KMS-11 (cell line): ENCODE data around the gene CCDC88B.

Experiments used
- H2AFZ ChIP-seq: fragments of 200-600 bp; sonication (generic); 2 replicates; pipeline ENCODE4 v1.6.1; 2016; ENCODE audit warnings: antibody characterized with exemption, mixed run types, low read depth
- H3K27ac ChIP-seq: fragments of 200-600 bp; sonication (generic); 2 replicates; pipeline ENCODE4 v1.6.1; 2016; ENCODE audit warnings: mild to moderate bottlenecking, mixed run types
- H3K27me3 ChIP-seq: fragments of 200-600 bp; sonication (generic); 2 replicates; pipeline ENCODE4 v1.6.1; 2017; ENCODE audit warnings: mild to moderate bottlenecking, low read depth, mixed run types, moderate library complexity; ENCODE audit not compliant: insufficient read depth
- H3K36me3 ChIP-seq: fragments of 200-600 bp; sonication (generic); 2 replicates; pipeline ENCODE4 v1.6.1; 2017; ENCODE audit warnings: mild to moderate bottlenecking, mixed run types; ENCODE audit not compliant: insufficient read depth
- H3K4me1 ChIP-seq: fragments of 200-600 bp; sonication (generic); 2 replicates; pipeline ENCODE4 v1.6.1; 2016; ENCODE audit warnings: mild to moderate bottlenecking, low read depth, mixed run types; ENCODE audit not compliant: poor library complexity, severe bottlenecking
- H3K4me2 ChIP-seq: fragments of 200-600 bp; sonication (generic); 2 replicates; pipeline ENCODE4 v1.7.0; 2016; ENCODE audit warnings: mild to moderate bottlenecking, mixed run types
- H3K4me3 ChIP-seq: fragments of 200-600 bp; sonication (generic); IDR thresholded peaks from 2 replicates; pipeline ENCODE4 v1.6.1; 2017; ENCODE audit warnings: low read depth, low read length, mixed read lengths; ENCODE audit not compliant: insufficient read depth
- H3K79me2 ChIP-seq: fragments of 200-600 bp; sonication (generic); 2 replicates; pipeline ENCODE4 v1.6.1; 2016; ENCODE audit warnings: low read depth, mixed run types; ENCODE audit not compliant: insufficient read depth
- H3K9ac ChIP-seq: fragments of 200-600 bp; sonication (generic); 2 replicates; pipeline ENCODE4 v1.6.1; 2016; ENCODE audit warnings: mild to moderate bottlenecking, mixed run types
- H4K20me1 ChIP-seq: fragments of 200-600 bp; sonication (generic); 2 replicates; pipeline ENCODE4 v1.6.1; 2016; ENCODE audit warnings: mild to moderate bottlenecking, mixed run types; ENCODE audit not compliant: insufficient read depth
- TF ChIP-seq, protein P1 (sequence below): fragments of 200-600 bp; sonication (generic); conservative IDR thresholded peaks from 2 replicates; pipeline ENCODE4 v1.6.1; 2017; ENCODE audit warnings: low read depth, mild to moderate bottlenecking, antibody characterized with exemption, low read length, moderate library complexity, mixed read lengths

CCDC88B gene

DNA sequence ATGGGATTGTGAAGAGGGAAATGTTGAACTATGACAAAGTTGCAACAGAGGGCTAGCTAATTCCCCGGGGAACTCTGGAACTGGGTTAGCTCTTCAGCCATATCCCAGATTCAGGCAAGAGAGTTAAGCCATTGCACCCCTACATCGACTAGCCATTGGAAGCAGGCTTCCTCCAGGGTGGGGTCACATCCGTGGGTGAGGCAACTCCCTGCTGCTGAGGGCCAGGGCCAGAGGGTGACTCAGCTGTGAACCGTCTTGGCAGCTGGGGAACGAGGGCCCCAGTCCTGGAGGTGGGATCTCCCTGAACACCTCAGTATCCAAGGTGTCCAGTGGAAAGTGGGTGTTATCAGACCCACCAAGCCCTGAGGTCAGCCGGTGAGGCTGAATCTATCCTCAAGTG lies 60.1 kb downstream of the CCDC88B start:
- H3K9ac ChIP-seq = no peak overlapping the region
- no peak overlapping the region for H3K27ac ChIP-seq
- no peak overlapping the region for H3K4me3 ChIP-seq
- H3K36me3 ChIP-seq = no peaks in the 10 kb centered on the region
- H2AFZ ChIP-seq = no peak overlapping the region
- H3K79me2 ChIP-seq = no peaks in the 10 kb centered on the region
- H4K20me1 ChIP-seq = no peaks in the 10 kb centered on the region
- H3K4me2 ChIP-seq = no peak overlapping the region
- H3K27me3 ChIP-seq = peaks cover 71% of the 10 kb centered on the region
- TF ChIP-seq, protein P1, sequence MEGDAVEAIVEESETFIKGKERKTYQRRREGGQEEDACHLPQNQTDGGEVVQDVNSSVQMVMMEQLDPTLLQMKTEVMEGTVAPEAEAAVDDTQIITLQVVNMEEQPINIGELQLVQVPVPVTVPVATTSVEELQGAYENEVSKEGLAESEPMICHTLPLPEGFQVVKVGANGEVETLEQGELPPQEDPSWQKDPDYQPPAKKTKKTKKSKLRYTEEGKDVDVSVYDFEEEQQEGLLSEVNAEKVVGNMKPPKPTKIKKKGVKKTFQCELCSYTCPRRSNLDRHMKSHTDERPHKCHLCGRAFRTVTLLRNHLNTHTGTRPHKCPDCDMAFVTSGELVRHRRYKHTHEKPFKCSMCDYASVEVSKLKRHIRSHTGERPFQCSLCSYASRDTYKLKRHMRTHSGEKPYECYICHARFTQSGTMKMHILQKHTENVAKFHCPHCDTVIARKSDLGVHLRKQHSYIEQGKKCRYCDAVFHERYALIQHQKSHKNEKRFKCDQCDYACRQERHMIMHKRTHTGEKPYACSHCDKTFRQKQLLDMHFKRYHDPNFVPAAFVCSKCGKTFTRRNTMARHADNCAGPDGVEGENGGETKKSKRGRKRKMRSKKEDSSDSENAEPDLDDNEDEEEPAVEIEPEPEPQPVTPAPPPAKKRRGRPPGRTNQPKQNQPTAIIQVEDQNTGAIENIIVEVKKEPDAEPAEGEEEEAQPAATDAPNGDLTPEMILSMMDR = no peak
- H3K4me1 ChIP-seq = no peaks in the 10 kb centered on the region

DNA sequence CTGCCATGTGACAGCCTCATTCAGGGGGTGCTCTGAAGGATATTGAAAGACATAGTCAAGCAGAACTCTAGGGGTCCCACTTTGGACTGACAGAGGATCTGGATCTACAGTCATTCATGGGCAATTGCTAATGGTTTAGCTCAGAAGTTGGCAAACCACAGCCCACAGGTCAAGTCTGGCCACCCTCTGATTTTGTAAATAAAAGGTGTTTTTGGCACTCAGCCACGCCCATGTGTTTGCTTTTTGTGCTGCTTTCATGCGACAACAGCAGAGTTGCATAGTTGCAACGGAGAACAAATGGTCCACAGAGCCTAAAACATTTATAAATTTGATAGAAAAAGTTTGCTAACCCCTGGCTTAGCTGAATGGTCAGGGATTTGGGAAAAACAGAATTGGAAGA lies 60.7 kb downstream of the CCDC88B start:
- no peak overlapping the region for H3K4me2 ChIP-seq
- no peaks in the 10 kb centered on the region for H3K4me1 ChIP-seq
- H3K9ac ChIP-seq = no peak overlapping the region
- H3K4me3 ChIP-seq = no peak overlapping the region
- H3K27me3 ChIP-seq = peaks cover 73% of the 10 kb centered on the region
- H2AFZ ChIP-seq = no peak overlapping the region
- no peaks in the 10 kb centered on the region for H3K79me2 ChIP-seq
- H3K27ac ChIP-seq = no peak overlapping the region
- no peaks in the 10 kb centered on the region for H4K20me1 ChIP-seq
- H3K36me3 ChIP-seq = no peaks in the 10 kb centered on the region
- TF ChIP-seq, protein P1 = no peak

DNA sequence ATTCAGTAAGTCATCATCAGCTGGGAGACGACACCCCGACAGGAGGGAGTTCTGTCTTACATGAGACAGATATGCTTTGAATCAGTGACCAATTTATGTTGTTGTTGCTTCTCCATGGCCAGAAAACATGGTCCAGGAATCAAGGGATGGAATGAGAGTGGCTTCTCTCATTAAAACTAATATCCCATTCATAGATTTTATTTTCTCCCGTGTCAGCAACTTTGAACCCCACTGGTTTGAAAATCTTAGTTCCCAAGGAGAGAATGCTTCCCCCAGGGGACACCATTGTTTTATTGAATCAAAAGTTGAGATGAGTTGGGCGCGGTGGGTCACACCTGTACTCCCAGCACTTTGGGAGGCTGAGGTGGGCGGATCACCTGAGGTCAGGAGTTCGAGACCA lies 61.8 kb downstream of the CCDC88B start:
- H3K4me2 ChIP-seq = no peak overlapping the region
- peaks cover 69% of the 10 kb centered on the region for H3K27me3 ChIP-seq
- H3K4me1 ChIP-seq = no peaks in the 10 kb centered on the region

DNA sequence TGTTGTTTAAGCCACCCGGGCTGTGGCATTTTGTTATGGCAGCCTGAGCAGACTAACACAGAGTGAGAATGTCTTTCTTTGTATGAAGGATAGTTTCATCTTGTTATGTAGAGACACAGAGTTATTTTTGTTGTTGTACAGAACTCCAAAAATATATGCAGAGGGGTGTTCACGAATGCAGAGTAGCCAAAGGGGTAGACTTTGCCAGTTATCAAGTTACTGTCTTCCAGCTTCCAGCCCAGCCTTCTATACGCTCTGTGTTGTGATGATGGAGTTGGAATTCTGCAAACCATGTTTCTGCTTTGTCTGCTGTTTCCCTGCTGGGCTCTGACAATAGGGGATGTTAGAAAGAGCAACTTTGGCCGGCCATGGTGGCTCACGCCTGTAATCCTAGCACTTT lies 63.1 kb downstream of the CCDC88B start:
- no peaks in the 10 kb centered on the region for H4K20me1 ChIP-seq
- H3K36me3 ChIP-seq = no peaks in the 10 kb centered on the region
- H3K4me3 ChIP-seq = no peak overlapping the region
- TF ChIP-seq, protein P1 = no peak
- H3K79me2 ChIP-seq = no peaks in the 10 kb centered on the region
- no peak overlapping the region for H3K27ac ChIP-seq
- peaks cover 70% of the 10 kb centered on the region for H3K27me3 ChIP-seq
- no peak overlapping the region for H3K9ac ChIP-seq
- no peak overlapping the region for H2AFZ ChIP-seq
- no peak overlapping the region for H3K4me2 ChIP-seq
- no peaks in the 10 kb centered on the region for H3K4me1 ChIP-seq

More for the DNA sequence above, 61.8 kb downstream of the CCDC88B start:
- H3K4me3 ChIP-seq = no peak overlapping the region
- no peaks in the 10 kb centered on the region for H4K20me1 ChIP-seq
- no peaks in the 10 kb centered on the region for H3K79me2 ChIP-seq
- H3K27ac ChIP-seq = no peak overlapping the region
- H3K9ac ChIP-seq = no peak overlapping the region
- H3K36me3 ChIP-seq = no peaks in the 10 kb centered on the region
- H2AFZ ChIP-seq = no peak overlapping the region
- TF ChIP-seq, protein P1 = no peak
